H7 (cell line): ENCODE results near the gene ATP11B. TPM values are rescaled to one million over a fixed set of nuclear protein-coding genes. Genes with fewer than 3 reads are reported as not detected.

Experiments
- DNase-seq: peaks from one replicate; pipeline ENCODE4 v3.0.0; 2012
- H3K27me3 ChIP-seq: 2 replicates; pipeline ENCODE4 v1.6.0; 2011; ENCODE audit warnings: mild to moderate bottlenecking, low read length; ENCODE audit not compliant: control insufficient read depth, insufficient read depth
- H3K36me3 ChIP-seq: replicated peaks from 2 replicates; pipeline ENCODE4 v1.5.1; 2011; ENCODE audit warnings: low read length; ENCODE audit not compliant: control insufficient read depth, insufficient read depth
- H3K4me3 ChIP-seq: 2 replicates; pipeline ENCODE4 v1.5.1; 2011; ENCODE audit warnings: low read depth, mild to moderate bottlenecking, control low read depth, low read length, moderate library complexity; ENCODE audit not compliant: insufficient read depth
- total RNA-seq: library from RNA; depleted of rRNA; stranded (reverse); fragments of >200 nt; shearing (Covaris generic); gene quantifications from 2 replicates; pipeline ENCODE4 v1.2.3, GENCODE V29; 2014

The ATP11B gene
- total RNA-seq, 1 experiment from 2014 or later, result 14.2 TPM

- H3K4me3 ChIP-seq, result no peak overlapping the region
- no peaks in the 10 kb centered on the region for H3K27me3 ChIP-seq
- no peaks in the 10 kb centered on the region for H3K36me3 ChIP-seq
- DNase-seq, result no peak
Measured at GRCh38 chr3:182896553-182896952, 103.2 kb downstream of the ATP11B start.

- Histone ChIP-seq H3K36me3 (no peaks in the 10 kb centered on the region), H3K27me3 (no peaks in the 10 kb centered on the region), H3K4me3 (no peak overlapping the region)
- no peak for DNase-seq
Measured at GRCh38 chr3:182902236-182902635, 108.9 kb downstream of the ATP11B start.

- DNase-seq, result peak; percentile 11
- Histone ChIP-seq H3K36me3 (no peaks in the 10 kb centered on the region), H3K4me3 (no peak overlapping the region)
Measured at GRCh38 chr3:182904164-182904563, 110.9 kb downstream of the ATP11B start.

GRCh38 chr3:182905623-182906022 is 112.3 kb downstream of the ATP11B start:
- no peak for DNase-seq
- Histone ChIP-seq H3K36me3 (no peaks in the 10 kb centered on the region), H3K4me3 (no peak overlapping the region), H3K27me3 (no peaks in the 10 kb centered on the region)

More at GRCh38 chr3:182904164-182904563, 110.9 kb downstream of the ATP11B start:
- no peaks in the 10 kb centered on the region for H3K27me3 ChIP-seq

GRCh38 chr3:182906036-182906435 is 112.7 kb downstream of the ATP11B start:
- no peak for DNase-seq
- Histone ChIP-seq H3K27me3 (no peaks in the 10 kb centered on the region), H3K4me3 (no peak overlapping the region), H3K36me3 (no peaks in the 10 kb centered on the region)

GRCh38 chr3:182908471-182908870 is 115.2 kb downstream of the ATP11B start:
- H3K27me3 ChIP-seq, result no peaks in the 10 kb centered on the region
- no peak overlapping the region for H3K4me3 ChIP-seq
- no peak for DNase-seq
- no peaks in the 10 kb centered on the region for H3K36me3 ChIP-seq

GRCh38 chr3:182909318-182910040 is 116.2 kb downstream of the ATP11B start:
- no peaks in the 10 kb centered on the region for H3K27me3 ChIP-seq
- DNase-seq, result peak; percentile 25

GRCh38 chr3:182910936-182911781 is 117.9 kb downstream of the ATP11B start:
- Histone ChIP-seq H3K36me3 (no peaks in the 10 kb centered on the region), H3K4me3 (no peak overlapping the region), H3K27me3 (no peaks in the 10 kb centered on the region)
- DNase-seq, result no peak

More at GRCh38 chr3:182909318-182910040, 116.2 kb downstream of the ATP11B start:
- no peak overlapping the region for H3K4me3 ChIP-seq
- H3K36me3 ChIP-seq, result no peaks in the 10 kb centered on the region

- DNase-seq, result no peak
- no peaks in the 10 kb centered on the region for H3K36me3 ChIP-seq
- H3K4me3 ChIP-seq, result no peak overlapping the region
- no peaks in the 10 kb centered on the region for H3K27me3 ChIP-seq
Measured at GRCh38 chr3:182911782-182912111, 118.4 kb downstream of the ATP11B start.

GRCh38 chr3:182912474-182912873 is 119.2 kb downstream of the ATP11B start:
- DNase-seq, result no peak
- H3K36me3 ChIP-seq, result no peaks in the 10 kb centered on the region
- H3K27me3 ChIP-seq, result no peaks in the 10 kb centered on the region
- no peak overlapping the region for H3K4me3 ChIP-seq

- Histone ChIP-seq H3K36me3 (no peaks in the 10 kb centered on the region), H3K27me3 (no peaks in the 10 kb centered on the region), H3K4me3 (no peak overlapping the region)
- no peak for DNase-seq
Measured at GRCh38 chr3:182913889-182914288, 120.6 kb downstream of the ATP11B start.

- Histone ChIP-seq H3K27me3 (no peaks in the 10 kb centered on the region), H3K36me3 (no peaks in the 10 kb centered on the region), H3K4me3 (no peak overlapping the region)
- no peak for DNase-seq
Measured at GRCh38 chr3:182914341-182914740, 121.0 kb downstream of the ATP11B start.

- no peak overlapping the region for H3K4me3 ChIP-seq
- no peak for DNase-seq
- no peaks in the 10 kb centered on the region for H3K27me3 ChIP-seq
- no peaks in the 10 kb centered on the region; the same call in 1 of the 2 replicates for H3K36me3 ChIP-seq
Measured at GRCh38 chr3:182917134-182917533, 123.8 kb downstream of the ATP11B start.

GRCh38 chr3:182919866-182920357 is 126.6 kb downstream of the ATP11B start:
- DNase-seq, result no peak
- H3K36me3 ChIP-seq, result no peaks in the 10 kb centered on the region; the same call in 1 of the 2 replicates

More at GRCh38 chr3:182919866-182920357, 126.6 kb downstream of the ATP11B start:
- H3K4me3 ChIP-seq, result no peak overlapping the region
- H3K27me3 ChIP-seq, result no peaks in the 10 kb centered on the region
